Measurements from ENCODE around the gene RPGRIP1L.
"Not testable (repeated sequence)": the region's sequence is repeated elsewhere in the genome, so short reads cannot be mapped to it uniquely, and the experiment has no call there.

RPGRIP1L gene

DNA sequence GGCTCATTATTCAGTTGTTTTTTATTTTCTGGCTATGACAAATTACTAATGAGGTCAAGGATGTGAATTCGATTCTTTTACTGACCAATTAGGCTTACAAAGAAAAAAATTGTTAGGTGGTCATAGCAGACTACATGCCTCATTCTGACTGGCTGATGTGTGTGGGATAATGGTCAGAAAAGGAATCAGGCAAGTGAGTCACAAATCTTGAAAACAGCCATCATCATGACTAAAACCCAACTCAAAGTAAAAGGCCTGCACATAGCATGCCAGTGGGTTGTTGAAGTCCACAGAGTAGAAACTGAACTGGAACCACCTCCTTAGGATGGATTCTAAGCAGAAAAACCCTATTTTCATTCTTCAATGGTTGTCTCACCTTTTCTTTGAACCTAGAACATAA, 8.6 kb downstream of the RPGRIP1L start:
- no peak overlapping the region for H3K4me3 ChIP-seq (ENCODE audit: low read depth, low read length)
- TF ChIP-seq CTCF (IDR thresholded peaks at IDR 0.05; ENCODE audit: borderline replicate concordance, insufficient read depth, low read depth, low read length), result no peak

DNA sequence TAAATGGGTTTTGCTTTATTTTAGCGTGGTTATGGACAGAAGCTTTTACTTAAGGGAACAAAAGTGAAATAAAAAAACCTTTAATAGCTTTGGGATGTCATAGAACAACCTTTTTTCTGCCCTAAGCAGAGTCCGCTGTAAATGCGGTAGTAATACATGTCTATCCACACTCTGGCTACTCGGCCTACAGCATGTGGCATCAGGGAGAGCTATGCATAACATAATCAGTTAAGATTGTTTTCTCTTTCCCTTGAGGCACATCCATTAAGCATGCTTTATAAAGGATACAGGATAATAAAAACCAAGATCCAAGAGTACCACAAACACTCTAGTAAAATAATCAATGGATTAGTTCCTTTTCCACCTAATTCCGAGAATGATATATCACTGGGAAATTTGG, 10.3 kb downstream of the RPGRIP1L start:
- no peak overlapping the region for H3K4me3 ChIP-seq (ENCODE audit: low read depth, low read length)
- no peak for TF ChIP-seq CTCF (IDR thresholded peaks at IDR 0.05; ENCODE audit: borderline replicate concordance, insufficient read depth, low read depth, low read length)

GRCh38 chr16:53692146-53692545, 11.5 kb downstream of the RPGRIP1L start:
- TF ChIP-seq CTCF (IDR thresholded peaks at IDR 0.05; ENCODE audit: borderline replicate concordance, insufficient read depth, low read depth, low read length), result no peak
- H3K4me3 ChIP-seq (ENCODE audit: low read depth, low read length), result no peak overlapping the region

- TF ChIP-seq CTCF (IDR thresholded peaks at IDR 0.05; ENCODE audit: borderline replicate concordance, insufficient read depth, low read depth, low read length), result no peak
- H3K4me3 ChIP-seq (ENCODE audit: low read depth, low read length), result no peak overlapping the region
Observed at GRCh38 chr16:53690771-53691170, 12.9 kb downstream of the RPGRIP1L start.

DNA sequence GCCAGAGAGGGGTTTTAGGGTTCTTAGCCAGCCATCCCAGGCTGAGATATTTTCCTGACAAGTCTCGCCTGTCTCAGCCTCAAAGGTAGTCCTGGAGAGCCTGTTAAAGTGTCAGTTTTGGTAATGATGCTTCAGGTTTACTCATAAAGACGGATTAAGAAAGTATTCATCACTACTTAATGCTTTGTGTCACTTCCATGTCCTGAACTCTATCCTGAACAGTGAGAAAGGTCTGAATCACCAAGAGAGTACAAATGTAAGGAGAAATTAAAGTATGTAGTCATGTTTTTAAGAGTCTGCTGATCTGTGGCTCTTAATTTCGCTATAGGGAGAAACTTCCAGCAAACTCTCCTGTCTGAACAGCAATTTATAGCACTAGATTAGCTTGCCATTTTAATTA, 14.0 kb downstream of the RPGRIP1L start:
- TF ChIP-seq CTCF (IDR thresholded peaks at IDR 0.05; ENCODE audit: borderline replicate concordance, insufficient read depth, low read depth, low read length), result no peak
- H3K4me3 ChIP-seq (ENCODE audit: low read depth, low read length), result no peak overlapping the region

DNA sequence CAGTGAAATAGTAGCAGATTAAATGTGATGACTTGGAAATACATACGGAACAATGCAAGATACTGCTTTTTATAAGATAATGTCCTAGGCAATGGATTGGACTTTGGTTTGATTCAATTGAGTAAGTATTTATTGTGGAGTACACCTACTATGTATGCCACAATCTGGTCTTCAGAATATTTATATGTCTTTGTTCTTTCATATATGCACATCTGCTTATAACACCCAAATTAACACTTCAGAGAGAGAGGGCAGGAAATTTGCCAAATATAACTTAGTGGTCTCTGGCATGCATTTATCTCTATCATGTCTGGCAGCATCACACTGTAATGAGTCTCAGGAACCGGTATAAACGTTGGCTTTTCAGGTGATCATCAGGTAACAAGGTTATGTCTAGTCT, 16.9 kb downstream of the RPGRIP1L start:
- no peak for TF ChIP-seq CTCF (IDR thresholded peaks at IDR 0.05; ENCODE audit: borderline replicate concordance, insufficient read depth, low read depth, low read length)
- H3K4me3 ChIP-seq (ENCODE audit: low read depth, low read length), result no peak overlapping the region

DNA sequence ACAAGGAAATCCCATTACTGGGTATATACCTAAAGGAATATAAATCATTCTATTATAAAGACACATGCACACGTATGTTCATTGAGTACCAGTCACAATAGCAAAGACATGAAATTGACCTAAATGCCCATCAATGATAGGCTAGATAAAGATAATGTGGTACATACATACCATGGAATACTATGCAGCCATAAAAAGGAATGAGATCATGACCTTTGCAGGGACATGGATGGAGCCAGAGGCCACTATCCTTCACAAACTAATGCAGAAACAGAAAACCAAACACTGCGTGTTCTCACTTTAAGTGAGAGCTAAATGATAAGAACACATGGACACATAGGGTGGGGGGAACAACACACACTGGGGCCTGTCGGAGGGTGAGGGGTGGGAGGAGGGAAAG, 18.3 kb downstream of the RPGRIP1L start:
- not testable (repeated sequence) for H3K4me3 ChIP-seq (ENCODE audit: low read depth, low read length)

- H3K4me3 ChIP-seq (ENCODE audit: low read depth, low read length), result no peak overlapping the region
- no peak for TF ChIP-seq CTCF (IDR thresholded peaks at IDR 0.05; ENCODE audit: borderline replicate concordance, insufficient read depth, low read depth, low read length)
Observed at GRCh38 chr16:53681354-53681753, 22.3 kb downstream of the RPGRIP1L start.

Measured in GM12875 (cell line).